A673 (cell line): Measurements from ENCODE around the gene GPR17. TPM values are rescaled to one million over a fixed set of nuclear protein-coding genes. Genes with fewer than 3 reads are reported as not detected.

Experiments used
- BruUV-seq: library from RNA; stranded (reverse); fragments of 400-500 nt; replicated peaks from 2 replicates; lab custom pipeline; 2021; lab: Mats Ljungman, UMichigan
- CTCF ChIA-PET: fragments of 300-600 bp; sonication (Branson Sonifier 250); formaldehyde crosslinking; loops from one replicate; lab custom pipeline; 2022; ENCODE audit warnings: antibody characterized with exemption; lab: Charles Lee
- POLR2A ChIA-PET: fragments of 300-600 bp; sonication (Branson Sonifier 250); formaldehyde crosslinking; loops from one replicate; lab custom pipeline; 2022; ENCODE audit warnings: antibody characterized with exemption; ENCODE audit not compliant: low non-redundant PET; lab: Charles Lee
- DNase-seq: peaks from one replicate; pipeline ENCODE4 v3.0.0-alpha.2; 2015; ENCODE audit warnings: low spot score
- H3K27ac ChIP-seq: fragments of 200-600 bp; sonication (generic); 2 replicates; pipeline ENCODE4 v1.5.1; 2016; ENCODE audit warnings: mixed run types, low read depth, mild to moderate bottlenecking, mixed read lengths, antibody characterized with exemption, low read length; ENCODE audit not compliant: poor library complexity, severe bottlenecking
- H3K27me3 ChIP-seq: fragments of 200-600 bp; sonication (generic); replicated peaks from 2 replicates; pipeline ENCODE4 v1.6.1; 2017; ENCODE audit warnings: mixed run types, low read depth, mild to moderate bottlenecking, mixed read lengths, antibody characterized with exemption, low read length; ENCODE audit not compliant: insufficient read depth, poor library complexity
- H3K36me3 ChIP-seq: fragments of 200-600 bp; sonication (generic); 2 replicates; pipeline ENCODE4 v1.6.1; 2016; ENCODE audit warnings: mixed run types, mild to moderate bottlenecking, mixed read lengths, antibody characterized with exemption, low read length; ENCODE audit not compliant: insufficient read depth, poor library complexity, severe bottlenecking
- H3K4me1 ChIP-seq: fragments of 200-600 bp; sonication (generic); 2 replicates; pipeline ENCODE4 v1.6.1; 2017; ENCODE audit warnings: mixed run types, mild to moderate bottlenecking, mixed read lengths, antibody characterized with exemption, low read length; ENCODE audit not compliant: insufficient read depth, poor library complexity, severe bottlenecking
- H3K4me3 ChIP-seq: fragments of 200-600 bp; sonication (generic); 2 replicates; pipeline ENCODE4 v1.5.1; 2016; ENCODE audit warnings: low read depth, mixed run types, mild to moderate bottlenecking, mixed read lengths, low read length; ENCODE audit not compliant: poor library complexity, severe bottlenecking
- H3K9me3 ChIP-seq: fragments of 200-600 bp; sonication (generic); 2 replicates; pipeline ENCODE4 v1.6.1; 2016; ENCODE audit warnings: mixed run types, low read depth, mild to moderate bottlenecking, mixed read lengths, antibody characterized with exemption, low read length; ENCODE audit not compliant: poor library complexity, severe bottlenecking
- CTCF ChIP-seq: fragments of 300-800, 200-600 bp; sonication (generic); conservative IDR thresholded peaks from 2 replicates; pipeline ENCODE4 v1.5.1; 2017; ENCODE audit warnings: low read depth, mild to moderate bottlenecking, antibody characterized with exemption, low read length, moderate library complexity, mixed read lengths
- EZH2 ChIP-seq: fragments of 200-600 bp; sonication (generic); IDR thresholded peaks from 2 replicates; pipeline ENCODE4 v1.6.1; 2017; ENCODE audit warnings: borderline replicate concordance, low read depth, mild to moderate bottlenecking, mixed read lengths, antibody characterized with exemption, low read length; ENCODE audit not compliant: poor library complexity, severe bottlenecking
- intact Hi-C: fragments of 100-400 bp; cut with micrococcal nuclease; formaldehyde crosslinking; loops from one replicate; pipeline ENCODE4 v1.10.0; 2022; ENCODE audit not compliant: unreplicated experiment
- total RNA-seq: library from RNA; stranded (reverse); gene quantifications from 2 replicates; pipeline ENCODE4 v1.2.3, GENCODE V29; 2021

Gene GPR17
- total RNA-seq, 1 experiment from 2014 or later: 0.45 TPM

- ChIA-PET POLR2A (no interaction called here), CTCF (no interaction called here)
- DNase-seq: no peak
- intact Hi-C loops: no loop called here
- no peaks in the 10 kb centered on the region for H3K36me3 ChIP-seq
- no peak overlapping the region for H3K4me3 ChIP-seq
- H3K27ac ChIP-seq: no peak overlapping the region
- TF ChIP-seq CTCF: no peak
- no peaks in the 10 kb centered on the region for H3K4me1 ChIP-seq
- no TSS peak for BruUV-seq
- no peaks in the 10 kb centered on the region for H3K9me3 ChIP-seq
- H3K27me3 ChIP-seq: no peaks in the 10 kb centered on the region
Measured at GRCh38 chr2:127619203-127619590, 26.8 kb upstream of the GPR17 start.

GRCh38 chr2:127619877-127620705, 25.9 kb upstream of the GPR17 start:
- POLR2A ChIA-PET: no interaction called here
- intact Hi-C loops: no loop called here
- TF ChIP-seq CTCF (no peak), EZH2 (no peak)
- no peaks in the 10 kb centered on the region for H3K4me1 ChIP-seq
- no peak overlapping the region for H3K27ac ChIP-seq
- H3K9me3 ChIP-seq: no peaks in the 10 kb centered on the region
- no peaks in the 10 kb centered on the region for H3K36me3 ChIP-seq
- CTCF ChIA-PET: no interaction called here
- no peaks in the 10 kb centered on the region for H3K27me3 ChIP-seq
- H3K4me3 ChIP-seq: no peak overlapping the region
- no TSS peak for BruUV-seq
- no peak for DNase-seq

- no peak for DNase-seq
- BruUV-seq: no TSS peak
- CTCF ChIA-PET: no interaction called here
Measured at GRCh38 chr2:127620866-127621265, 25.1 kb upstream of the GPR17 start.

More at GRCh38 chr2:127620866-127621265, 25.1 kb upstream of the GPR17 start:
- Histone ChIP-seq H3K4me1 (no peaks in the 10 kb centered on the region), H3K27me3 (no peaks in the 10 kb centered on the region), H3K4me3 (no peak overlapping the region), H3K9me3 (no peaks in the 10 kb centered on the region), H3K27ac (no peak overlapping the region), H3K36me3 (no peaks in the 10 kb centered on the region)
- intact Hi-C loops: no loop called here
- TF ChIP-seq CTCF (no peak), EZH2 (no peak)
- POLR2A ChIA-PET: no interaction called here
